Measurements from ENCODE around the gene GCN1.
"Not testable (repeated sequence)": the region's sequence is repeated elsewhere in the genome, so short reads cannot be mapped to it uniquely, and the experiment has no call there.

GCN1 gene, protein sequence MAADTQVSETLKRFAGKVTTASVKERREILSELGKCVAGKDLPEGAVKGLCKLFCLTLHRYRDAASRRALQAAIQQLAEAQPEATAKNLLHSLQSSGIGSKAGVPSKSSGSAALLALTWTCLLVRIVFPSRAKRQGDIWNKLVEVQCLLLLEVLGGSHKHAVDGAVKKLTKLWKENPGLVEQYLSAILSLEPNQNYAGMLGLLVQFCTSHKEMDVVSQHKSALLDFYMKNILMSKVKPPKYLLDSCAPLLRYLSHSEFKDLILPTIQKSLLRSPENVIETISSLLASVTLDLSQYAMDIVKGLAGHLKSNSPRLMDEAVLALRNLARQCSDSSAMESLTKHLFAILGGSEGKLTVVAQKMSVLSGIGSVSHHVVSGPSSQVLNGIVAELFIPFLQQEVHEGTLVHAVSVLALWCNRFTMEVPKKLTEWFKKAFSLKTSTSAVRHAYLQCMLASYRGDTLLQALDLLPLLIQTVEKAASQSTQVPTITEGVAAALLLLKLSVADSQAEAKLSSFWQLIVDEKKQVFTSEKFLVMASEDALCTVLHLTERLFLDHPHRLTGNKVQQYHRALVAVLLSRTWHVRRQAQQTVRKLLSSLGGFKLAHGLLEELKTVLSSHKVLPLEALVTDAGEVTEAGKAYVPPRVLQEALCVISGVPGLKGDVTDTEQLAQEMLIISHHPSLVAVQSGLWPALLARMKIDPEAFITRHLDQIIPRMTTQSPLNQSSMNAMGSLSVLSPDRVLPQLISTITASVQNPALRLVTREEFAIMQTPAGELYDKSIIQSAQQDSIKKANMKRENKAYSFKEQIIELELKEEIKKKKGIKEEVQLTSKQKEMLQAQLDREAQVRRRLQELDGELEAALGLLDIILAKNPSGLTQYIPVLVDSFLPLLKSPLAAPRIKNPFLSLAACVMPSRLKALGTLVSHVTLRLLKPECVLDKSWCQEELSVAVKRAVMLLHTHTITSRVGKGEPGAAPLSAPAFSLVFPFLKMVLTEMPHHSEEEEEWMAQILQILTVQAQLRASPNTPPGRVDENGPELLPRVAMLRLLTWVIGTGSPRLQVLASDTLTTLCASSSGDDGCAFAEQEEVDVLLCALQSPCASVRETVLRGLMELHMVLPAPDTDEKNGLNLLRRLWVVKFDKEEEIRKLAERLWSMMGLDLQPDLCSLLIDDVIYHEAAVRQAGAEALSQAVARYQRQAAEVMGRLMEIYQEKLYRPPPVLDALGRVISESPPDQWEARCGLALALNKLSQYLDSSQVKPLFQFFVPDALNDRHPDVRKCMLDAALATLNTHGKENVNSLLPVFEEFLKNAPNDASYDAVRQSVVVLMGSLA (N-terminal part only)

GRCh38 chr12:120194534-120195395, at the start of gene GCN1:
TSS of gene GCN1 (minus strand) at chr12:120194715. CDS start at chr12:120194697, 18 bp downstream.
- peak within 1 kb of the TSS; percentile 90 for H3K27ac Mint-ChIP-seq
- H3K4me1 Mint-ChIP-seq: peaks cover 45% of the 10 kb centered on the region
- no peaks in the 10 kb centered on the region for H3K9me3 Mint-ChIP-seq
- peak; percentile 96 for ATAC-seq
- H3K4me3 Mint-ChIP-seq: peak within 1 kb of the TSS; percentile 80
- H3K36me3 Mint-ChIP-seq: peaks cover 27% of the 10 kb centered on the region
- no peaks in the 10 kb centered on the region for H3K27me3 Mint-ChIP-seq

DNA sequence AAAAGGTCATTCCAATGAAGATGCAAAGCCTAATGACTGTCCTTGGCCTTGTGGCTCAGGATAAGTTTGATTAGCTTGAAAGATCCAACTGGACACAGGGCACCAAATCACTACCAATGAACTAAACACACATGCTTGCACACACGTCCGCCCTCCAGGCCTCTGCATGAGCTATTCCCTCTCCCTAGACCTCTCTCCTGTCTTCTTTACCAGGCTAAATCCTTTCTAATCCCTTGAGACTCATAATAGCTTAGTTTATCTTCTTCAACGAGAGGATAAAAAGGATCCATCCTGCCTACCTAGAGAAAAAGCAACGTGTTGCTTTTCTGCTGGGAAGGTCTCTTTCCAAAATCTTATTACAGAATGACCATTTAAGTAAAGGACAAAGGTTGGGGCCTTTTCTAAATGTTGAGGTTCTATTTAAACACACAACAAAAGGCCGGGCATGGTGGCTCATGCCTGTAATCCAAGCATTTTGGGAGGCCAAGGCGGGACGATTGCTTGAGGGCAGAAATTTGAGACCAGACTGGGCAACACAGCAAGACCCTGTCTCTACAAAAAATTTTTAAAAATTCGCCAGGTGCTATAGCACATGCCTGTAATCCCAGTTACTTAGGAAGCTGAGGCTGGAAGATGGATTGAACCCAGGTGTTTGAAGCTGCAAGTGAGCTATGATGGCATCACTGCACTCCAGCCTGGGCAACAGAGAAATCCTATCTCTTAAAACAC, 48.6 kb upstream of the GCN1 start:
- Mint-ChIP-seq H3K36me3 (no peaks in the 10 kb centered on the region), H3K27ac (no peak overlapping the region), H3K9me3 (no peaks in the 10 kb centered on the region), H3K4me1 (no peaks in the 10 kb centered on the region), H3K27me3 (peaks cover 81% of the 10 kb centered on the region), H3K4me3 (no peak overlapping the region)
- ATAC-seq: no peak

DNA sequence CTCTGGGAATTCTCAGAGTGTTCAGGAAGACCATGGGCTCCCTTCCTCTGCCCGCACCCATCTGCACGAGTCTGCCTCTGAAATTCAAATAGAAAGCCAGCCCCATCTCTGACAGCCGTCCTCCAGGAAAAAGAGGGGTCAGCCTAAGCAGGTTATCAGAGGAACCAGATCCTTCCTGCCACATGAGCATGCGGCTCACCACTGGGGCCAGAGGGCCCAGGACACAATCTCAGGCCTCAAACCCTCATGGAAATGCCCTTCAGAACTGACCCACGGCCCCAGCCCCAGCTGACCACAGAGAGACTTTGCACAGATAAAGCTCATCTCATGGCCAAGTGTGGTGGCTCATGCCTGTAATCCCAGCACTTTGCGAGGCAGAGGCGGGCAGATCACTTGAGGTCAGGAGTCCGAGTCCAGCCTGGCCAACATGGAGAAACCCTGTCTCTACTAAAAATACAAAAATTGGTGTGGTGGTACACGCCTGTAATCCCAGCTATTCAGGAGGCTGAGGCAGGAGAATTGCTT, 47.8 kb upstream of the GCN1 start:
- Mint-ChIP-seq H3K27ac (no peak overlapping the region), H3K36me3 (no peaks in the 10 kb centered on the region), H3K27me3 (peaks cover 81% of the 10 kb centered on the region), H3K9me3 (no peaks in the 10 kb centered on the region), H3K4me3 (no peak overlapping the region), H3K4me1 (no peaks in the 10 kb centered on the region)
- ATAC-seq: no peak

- H3K4me1 Mint-ChIP-seq: no peaks in the 10 kb centered on the region
- no peak for ATAC-seq
- H3K9me3 Mint-ChIP-seq: no peaks in the 10 kb centered on the region
- H3K4me3 Mint-ChIP-seq: no peak overlapping the region
- H3K27me3 Mint-ChIP-seq: peaks cover 84% of the 10 kb centered on the region
- H3K36me3 Mint-ChIP-seq: no peaks in the 10 kb centered on the region
- H3K27ac Mint-ChIP-seq: no peak overlapping the region
Measured at GRCh38 chr12:120241561-120242274, 47.2 kb upstream of the GCN1 start.

DNA sequence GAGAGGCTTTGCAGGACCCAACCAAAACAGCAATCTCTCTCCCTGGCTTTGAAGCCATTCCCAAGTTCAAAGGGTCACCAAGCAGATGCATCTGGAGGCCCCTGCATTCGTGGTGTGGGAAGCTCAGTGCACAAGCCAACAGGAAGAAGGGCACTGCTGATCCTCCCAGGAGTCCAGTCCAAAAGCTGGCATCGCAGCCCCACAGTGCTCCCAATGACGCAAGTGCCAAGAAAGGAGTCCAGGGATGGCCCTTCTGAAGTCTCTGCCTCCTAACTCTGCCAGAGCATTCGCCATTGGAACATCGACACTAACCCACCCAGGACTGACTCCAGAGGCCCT, 45.9 kb upstream of the GCN1 start:
- Mint-ChIP-seq H3K9me3 (no peaks in the 10 kb centered on the region), H3K4me3 (no peak overlapping the region), H3K27me3 (peaks cover 88% of the 10 kb centered on the region), H3K4me1 (peaks cover 4% of the 10 kb centered on the region), H3K27ac (no peak overlapping the region), H3K36me3 (no peaks in the 10 kb centered on the region)
- no peak for ATAC-seq

DNA sequence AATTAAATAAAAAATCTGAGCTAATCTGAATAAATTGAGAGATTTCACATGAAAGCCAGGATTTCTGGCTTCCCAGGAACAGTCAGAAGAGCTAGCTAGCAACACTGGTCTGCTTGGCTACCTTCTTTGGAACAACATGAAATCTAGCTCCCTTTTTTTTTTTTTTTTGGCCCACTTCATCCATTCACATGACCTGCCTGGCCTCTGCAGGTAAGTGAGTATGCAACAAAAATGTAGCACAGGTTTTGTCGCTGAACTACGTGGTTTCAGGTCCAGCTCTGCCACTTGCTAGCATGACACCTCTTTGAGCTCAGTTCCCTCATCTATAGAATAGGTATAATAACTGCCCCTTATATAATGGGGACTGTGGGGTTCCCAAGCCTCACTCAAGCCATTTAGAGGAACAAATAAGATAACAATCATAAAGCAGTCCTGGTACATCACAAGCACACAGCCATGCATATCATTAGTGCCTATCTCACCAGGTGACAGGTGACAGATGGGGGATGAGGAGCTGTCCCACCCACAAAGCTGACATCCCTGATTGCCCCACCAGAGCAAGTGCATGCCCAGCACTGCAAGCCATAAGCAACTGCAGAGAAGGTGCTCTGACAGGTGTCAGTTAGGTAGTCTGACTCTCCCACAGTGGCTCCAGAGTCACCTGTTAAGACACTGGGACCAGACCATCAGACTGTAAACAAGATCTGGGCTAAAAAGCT, 45.4 kb upstream of the GCN1 start:
- H3K9me3 Mint-ChIP-seq: no peaks in the 10 kb centered on the region
- H3K4me3 Mint-ChIP-seq: no peak overlapping the region
- no peak overlapping the region for H3K27ac Mint-ChIP-seq
- H3K27me3 Mint-ChIP-seq: peaks cover 88% of the 10 kb centered on the region
- no peaks in the 10 kb centered on the region for H3K36me3 Mint-ChIP-seq
- no peak for ATAC-seq
- H3K4me1 Mint-ChIP-seq: peaks cover 6% of the 10 kb centered on the region

- Mint-ChIP-seq H3K9me3 (no peaks in the 10 kb centered on the region), H3K27ac (no peak overlapping the region), H3K36me3 (no peaks in the 10 kb centered on the region), H3K27me3 (peaks cover 88% of the 10 kb centered on the region), H3K4me3 (no peak overlapping the region), H3K4me1 (peaks cover 6% of the 10 kb centered on the region)
- ATAC-seq: no peak
Measured at GRCh38 chr12:120238839-120239445, 44.4 kb upstream of the GCN1 start.

DNA sequence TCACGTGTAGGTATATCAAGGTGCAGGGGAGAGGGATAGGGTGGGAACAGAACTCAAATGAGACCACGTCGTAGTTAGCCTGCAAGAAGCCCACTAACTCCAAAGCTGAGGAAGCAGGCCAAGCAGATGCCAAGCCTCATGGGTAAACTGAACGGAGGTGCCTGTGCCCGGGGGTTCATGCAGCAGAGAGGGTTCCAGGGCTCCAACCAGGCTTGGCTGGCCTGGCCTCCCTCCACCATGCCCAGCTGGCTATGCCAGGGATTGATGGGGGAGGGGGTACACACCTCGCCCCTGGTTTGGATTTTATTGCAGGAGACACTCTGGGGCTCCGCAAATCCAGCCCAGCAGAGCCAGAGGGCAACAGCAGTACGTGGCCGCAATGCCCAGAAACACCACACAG, 43.7 kb upstream of the GCN1 start:
- no peak overlapping the region for H3K27ac Mint-ChIP-seq

GRCh38 chr12:120237360-120238171, 43.1 kb upstream of the GCN1 start:
- no peaks in the 10 kb centered on the region for H3K36me3 Mint-ChIP-seq
- no peak overlapping the region for H3K27ac Mint-ChIP-seq
- peaks cover 13% of the 10 kb centered on the region for H3K4me1 Mint-ChIP-seq
- H3K9me3 Mint-ChIP-seq: no peaks in the 10 kb centered on the region
- ATAC-seq: no peak
- H3K4me3 Mint-ChIP-seq: no peak overlapping the region
- peaks cover 88% of the 10 kb centered on the region for H3K27me3 Mint-ChIP-seq

More for the DNA sequence above, 43.7 kb upstream of the GCN1 start:
- Mint-ChIP-seq H3K27me3 (peaks cover 88% of the 10 kb centered on the region), H3K4me1 (peaks cover 7% of the 10 kb centered on the region), H3K36me3 (no peaks in the 10 kb centered on the region), H3K4me3 (no peak overlapping the region), H3K9me3 (no peaks in the 10 kb centered on the region)
- no peak for ATAC-seq

- ATAC-seq, H3K27ac Mint-ChIP-seq, H3K9me3 Mint-ChIP-seq, H3K36me3 Mint-ChIP-seq, H3K4me3 Mint-ChIP-seq: not testable (repeated sequence)
- Mint-ChIP-seq H3K4me1 (peaks cover 20% of the 10 kb centered on the region), H3K27me3 (peaks cover 90% of the 10 kb centered on the region)
Measured at GRCh38 chr12:120236809-120237208, 42.3 kb upstream of the GCN1 start.

DNA sequence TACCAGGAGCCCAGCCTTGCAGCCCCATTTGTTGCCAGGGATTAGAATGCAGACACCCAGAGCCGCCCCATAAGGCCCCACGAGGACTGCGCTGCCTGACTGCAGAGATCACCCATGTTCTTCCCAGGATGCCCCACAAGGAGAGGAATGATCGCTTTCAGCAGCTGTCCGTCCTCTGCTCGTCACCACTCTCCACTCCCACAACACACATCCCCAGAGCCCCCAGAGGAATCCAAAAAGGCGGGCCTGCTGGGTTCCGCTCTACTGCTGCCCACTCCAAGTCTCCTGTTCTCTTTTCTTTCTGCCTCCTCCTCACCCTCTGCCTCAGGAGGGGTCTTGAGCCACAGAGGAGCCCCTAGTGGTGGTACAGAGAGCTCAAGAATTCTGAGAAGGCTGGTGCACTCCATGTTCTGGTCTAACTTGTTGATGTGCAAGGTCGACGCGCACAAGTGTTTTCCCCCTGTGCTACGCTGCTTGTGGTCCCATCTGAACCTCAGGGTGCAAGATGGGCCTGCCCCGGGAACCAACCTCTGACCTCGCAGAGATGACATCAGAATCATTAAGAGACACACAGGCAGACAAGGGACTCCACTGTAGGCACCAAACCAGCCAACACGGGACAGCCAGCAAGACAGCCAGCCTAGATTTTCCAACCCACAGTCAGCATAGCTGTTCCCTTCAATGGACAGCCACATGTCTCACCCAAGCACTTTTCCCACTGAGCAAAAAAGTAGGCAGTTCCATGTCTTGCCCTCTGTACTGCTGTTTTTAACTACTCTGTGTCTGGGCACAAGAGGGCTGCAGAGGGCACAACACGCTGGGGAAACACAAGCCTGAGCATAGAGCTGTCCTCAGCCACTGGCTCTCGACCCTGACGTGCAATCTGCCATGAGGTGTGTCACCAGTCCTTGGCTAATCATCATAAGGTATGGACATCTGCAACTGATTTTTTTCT, 41.1 kb upstream of the GCN1 start:
- peak; percentile 20 for ATAC-seq
- no peak overlapping the region for H3K4me3 Mint-ChIP-seq
- H3K9me3 Mint-ChIP-seq: no peaks in the 10 kb centered on the region
- H3K27ac Mint-ChIP-seq: no peak overlapping the region
- peaks cover 20% of the 10 kb centered on the region for H3K4me1 Mint-ChIP-seq
- no peaks in the 10 kb centered on the region for H3K36me3 Mint-ChIP-seq
- peaks cover 89% of the 10 kb centered on the region for H3K27me3 Mint-ChIP-seq

All from stimulated activated memory B cell treated with anti-CD40 and anti-IgM and Interleukin-4, amounts not matched to agents 10 μg/mL and 1 μg/mL and 100 μg/mL, for 72 hours (primary cell).